ENCODE data around the gene RNF123.

GRCh38 chr3:49663831-49664230, 25.5 kb upstream of the RNF123 start:
- TF ChIP-seq CTCF (IDR thresholded peaks at IDR 0.05) (no peak), POLR2A (IDR thresholded peaks at IDR 0.05) (no peak)

Measured in right lobe of liver (tissue), 4 donors.